Loucy (cell line): Measurements from ENCODE around the gene MIEF1.

ENCODE experiments used
- CTCF ChIP-seq: fragments of 200-600 bp; sonication (generic); conservative IDR thresholded peaks from 2 replicates; pipeline ENCODE4 v1.5.1; 2014; ENCODE audit warnings: mild to moderate bottlenecking, antibody characterized with exemption, low read length
- EZH2phosphoT487 ChIP-seq: fragments of 200-600 bp; IDR thresholded peaks from 2 replicates; pipeline ENCODE4 v1.6.1; 2018; ENCODE audit warnings: antibody characterized with exemption, mild to moderate bottlenecking, moderate library complexity, borderline replicate concordance

GRCh38 chr22:39466228-39467006 is 35.7 kb upstream of the MIEF1 start:
- TF ChIP-seq CTCF (no peak), EZH2phosphoT487 (no peak)
